MM.1S (cell line): ENCODE data around the gene CHRNA10.

Experiments used
- DNase-seq: peaks from one replicate; pipeline ENCODE4 v3.0.0-alpha.2; 2015
- H2AFZ ChIP-seq: fragments of 300-600 bp; sonication (generic); 2 replicates; pipeline ENCODE4 v1.6.0; 2016; ENCODE audit warnings: antibody characterized with exemption, low read length
- H3F3A ChIP-seq: fragments of 300-600 bp; sonication (generic); 2 replicates; pipeline ENCODE4 v1.6.1; 2016; ENCODE audit warnings: mild to moderate bottlenecking, antibody characterized with exemption, low read length, moderate library complexity, mixed read lengths; ENCODE audit not compliant: insufficient read depth
- H3K27ac ChIP-seq: fragments of 300-600 bp; sonication (generic); 2 replicates; pipeline ENCODE4 v1.5.1; 2016; ENCODE audit warnings: mild to moderate bottlenecking, low read length
- H3K27me3 ChIP-seq: fragments of 300-600 bp; sonication (generic); replicated peaks from 2 replicates; pipeline ENCODE4 v1.6.0; 2016; ENCODE audit warnings: low read length; ENCODE audit not compliant: insufficient read depth
- H3K36me3 ChIP-seq: fragments of 300-600 bp; sonication (generic); replicated peaks from 2 replicates; pipeline ENCODE4 v1.6.1; 2016; ENCODE audit warnings: mild to moderate bottlenecking, low read length, mixed read lengths; ENCODE audit not compliant: insufficient read depth
- H3K4me1 ChIP-seq: fragments of 300-600 bp; sonication (generic); 2 replicates; pipeline ENCODE4 v1.6.1; 2016; ENCODE audit warnings: low read length, mixed read lengths
- H3K4me2 ChIP-seq: fragments of 300-600 bp; sonication (generic); 2 replicates; pipeline ENCODE4 v1.6.0; 2016; ENCODE audit warnings: low read depth, low read length
- H3K4me3 ChIP-seq: fragments of 300-600 bp; sonication (generic); 2 replicates; pipeline ENCODE4 v1.5.1; 2016; ENCODE audit warnings: low read length, mixed read lengths
- H3K79me2 ChIP-seq: fragments of 300-600 bp; sonication (generic); 2 replicates; pipeline ENCODE4 v1.6.1; 2016; ENCODE audit warnings: mixed run types, low read length, mixed read lengths
- H3K9ac ChIP-seq: fragments of 300-600 bp; sonication (generic); 2 replicates; pipeline ENCODE4 v1.6.1; 2016; ENCODE audit warnings: low read length, mixed read lengths
- H3K9me2 ChIP-seq: fragments of 300-600 bp; sonication (generic); replicated peaks from 2 replicates; pipeline ENCODE4 v1.6.1; 2016; ENCODE audit warnings: mild to moderate bottlenecking, low read length, mixed read lengths; ENCODE audit not compliant: insufficient read depth
- H3K9me3 ChIP-seq: fragments of 300-600 bp; sonication (generic); replicated peaks from 2 replicates; pipeline ENCODE4 v1.6.1; 2016; ENCODE audit warnings: mild to moderate bottlenecking, low read length, mixed read lengths; ENCODE audit not compliant: insufficient read depth
- H4K20me1 ChIP-seq: fragments of 300-600 bp; sonication (generic); 2 replicates; pipeline ENCODE4 v1.6.1; 2016; ENCODE audit warnings: mild to moderate bottlenecking, low read length, moderate library complexity, mixed read lengths; ENCODE audit not compliant: insufficient read depth
- EZH2 ChIP-seq: fragments of 300-600 bp; sonication (generic); optimal IDR thresholded peaks from 2 replicates; pipeline ENCODE3; 2017; ENCODE audit warnings: low read depth, mild to moderate bottlenecking, antibody characterized with exemption, low read length, mixed read lengths
- EZH2phosphoT487 ChIP-seq: fragments of 300-600 bp; sonication (generic); IDR thresholded peaks from 2 replicates; pipeline ENCODE4 v1.6.1; 2018; ENCODE audit warnings: antibody characterized with exemption, low read length
- TF ChIP-seq, protein P1 (sequence below): fragments of 300-600 bp; sonication (generic); IDR thresholded peaks from 2 replicates; pipeline ENCODE4 v1.5.1; 2016; ENCODE audit warnings: antibody characterized with exemption, low read length, mixed read lengths

CHRNA10 gene

DNA sequence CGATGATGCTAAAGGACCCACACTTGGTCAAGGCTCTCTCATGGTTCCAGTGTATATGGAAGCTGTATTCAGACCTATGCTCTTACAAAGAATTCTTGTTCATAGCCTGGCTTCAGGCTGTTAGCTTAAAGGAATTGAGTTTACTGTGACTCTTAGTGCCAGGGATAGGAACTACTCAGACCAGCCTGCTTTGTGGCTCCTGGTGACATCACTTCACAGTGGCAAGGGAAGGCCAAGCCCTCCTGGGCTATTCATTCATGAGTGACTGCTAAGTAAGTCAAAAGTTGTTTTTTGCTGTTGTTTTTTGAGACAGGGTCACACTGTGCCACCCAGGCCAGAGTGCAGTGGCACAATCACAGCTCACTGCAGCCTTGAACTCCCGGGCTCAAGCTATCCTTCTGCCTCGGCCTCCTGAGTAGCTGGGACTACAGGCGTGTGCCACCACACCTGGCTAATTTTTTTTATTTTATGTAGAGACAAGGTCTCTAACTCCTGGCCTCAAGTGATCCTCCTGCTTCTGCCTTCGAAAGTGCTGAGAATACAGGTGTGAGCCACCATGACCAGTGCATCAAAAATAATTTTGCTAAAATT, 39.0 kb downstream of the CHRNA10 start:
- no peak overlapping the region for H3K9ac ChIP-seq
- H3K4me1 ChIP-seq: peaks cover 10% of the 10 kb centered on the region
- no peaks in the 10 kb centered on the region for H3K36me3 ChIP-seq
- no peaks in the 10 kb centered on the region for H4K20me1 ChIP-seq
- no peak for DNase-seq
- H3K27me3 ChIP-seq: no peaks in the 10 kb centered on the region
- no peaks in the 10 kb centered on the region for H3K9me3 ChIP-seq
- H3K27ac ChIP-seq: no peak overlapping the region
- TF ChIP-seq, protein P1, sequence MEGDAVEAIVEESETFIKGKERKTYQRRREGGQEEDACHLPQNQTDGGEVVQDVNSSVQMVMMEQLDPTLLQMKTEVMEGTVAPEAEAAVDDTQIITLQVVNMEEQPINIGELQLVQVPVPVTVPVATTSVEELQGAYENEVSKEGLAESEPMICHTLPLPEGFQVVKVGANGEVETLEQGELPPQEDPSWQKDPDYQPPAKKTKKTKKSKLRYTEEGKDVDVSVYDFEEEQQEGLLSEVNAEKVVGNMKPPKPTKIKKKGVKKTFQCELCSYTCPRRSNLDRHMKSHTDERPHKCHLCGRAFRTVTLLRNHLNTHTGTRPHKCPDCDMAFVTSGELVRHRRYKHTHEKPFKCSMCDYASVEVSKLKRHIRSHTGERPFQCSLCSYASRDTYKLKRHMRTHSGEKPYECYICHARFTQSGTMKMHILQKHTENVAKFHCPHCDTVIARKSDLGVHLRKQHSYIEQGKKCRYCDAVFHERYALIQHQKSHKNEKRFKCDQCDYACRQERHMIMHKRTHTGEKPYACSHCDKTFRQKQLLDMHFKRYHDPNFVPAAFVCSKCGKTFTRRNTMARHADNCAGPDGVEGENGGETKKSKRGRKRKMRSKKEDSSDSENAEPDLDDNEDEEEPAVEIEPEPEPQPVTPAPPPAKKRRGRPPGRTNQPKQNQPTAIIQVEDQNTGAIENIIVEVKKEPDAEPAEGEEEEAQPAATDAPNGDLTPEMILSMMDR: no peak
- no peak for TF ChIP-seq EZH2phosphoT487
- no peak for TF ChIP-seq EZH2
- no peak overlapping the region for H3K4me3 ChIP-seq
- H3K79me2 ChIP-seq: no peaks in the 10 kb centered on the region
- H3K4me2 ChIP-seq: no peak overlapping the region
- no peaks in the 10 kb centered on the region for H3K9me2 ChIP-seq
- no peaks in the 10 kb centered on the region for H3F3A ChIP-seq
- H2AFZ ChIP-seq: no peak overlapping the region

DNA sequence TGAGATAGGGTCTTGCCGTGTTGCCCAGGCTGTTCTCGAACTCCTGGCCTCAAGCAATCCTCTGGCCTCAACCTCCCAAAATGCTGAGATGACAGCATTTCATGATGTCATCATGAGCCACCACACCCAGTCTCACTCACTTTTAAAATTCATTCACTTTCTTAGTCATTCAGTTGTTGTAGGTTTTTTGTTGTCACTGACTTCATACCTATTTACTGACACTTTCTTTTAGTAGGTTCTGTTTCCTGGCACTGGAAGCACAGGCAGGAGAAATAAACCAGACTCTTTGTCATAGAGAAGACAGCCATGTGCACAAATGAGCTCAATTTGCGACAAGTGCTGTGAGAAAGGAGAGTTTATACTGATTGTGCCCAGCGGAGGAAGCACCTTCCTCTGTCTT, 39.9 kb downstream of the CHRNA10 start:
- Histone ChIP-seq H3F3A (no peaks in the 10 kb centered on the region), H3K36me3 (no peaks in the 10 kb centered on the region), H3K79me2 (no peaks in the 10 kb centered on the region), H3K4me2 (no peak overlapping the region), H2AFZ (no peak overlapping the region), H4K20me1 (no peaks in the 10 kb centered on the region), H3K4me3 (no peak overlapping the region), H3K9me3 (no peaks in the 10 kb centered on the region), H3K27ac (no peak overlapping the region), H3K9me2 (no peaks in the 10 kb centered on the region), H3K9ac (no peak overlapping the region), H3K27me3 (no peaks in the 10 kb centered on the region), H3K4me1 (peaks cover 10% of the 10 kb centered on the region)
- DNase-seq: no peak
- TF ChIP-seq EZH2phosphoT487: no peak
- TF ChIP-seq, protein P1: no peak
- no peak for TF ChIP-seq EZH2

DNA sequence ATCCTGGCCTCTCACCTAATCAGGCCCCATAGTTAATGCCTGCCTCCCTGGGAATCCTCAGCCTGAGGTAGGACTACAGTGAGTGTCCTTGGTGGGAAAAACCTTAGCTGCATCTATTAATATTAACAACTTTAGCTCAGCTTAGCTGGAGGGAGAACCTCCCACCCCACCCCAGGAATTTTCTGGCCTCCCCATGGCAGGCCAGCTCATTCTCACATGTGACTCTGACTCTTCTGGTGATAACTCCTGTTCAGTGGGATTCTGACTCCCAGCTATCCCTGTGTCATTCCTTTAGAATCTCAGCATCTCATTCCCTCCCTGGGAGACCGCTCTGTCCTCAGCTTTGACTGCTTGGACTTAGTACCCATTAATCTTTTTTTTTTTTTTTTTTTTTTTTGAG, 43.9 kb downstream of the CHRNA10 start:
- H3K4me1 ChIP-seq: no peaks in the 10 kb centered on the region
- TF ChIP-seq EZH2 (no peak), EZH2phosphoT487 (no peak)
- TF ChIP-seq, protein P1: no peak
- H2AFZ ChIP-seq: no peak overlapping the region
- H3F3A ChIP-seq: no peaks in the 10 kb centered on the region
- no peaks in the 10 kb centered on the region for H3K9me3 ChIP-seq
- H3K27me3 ChIP-seq: no peaks in the 10 kb centered on the region
- no peak overlapping the region for H3K9ac ChIP-seq
- no peaks in the 10 kb centered on the region for H3K79me2 ChIP-seq
- no peaks in the 10 kb centered on the region for H3K36me3 ChIP-seq
- no peak for DNase-seq
- H3K9me2 ChIP-seq: no peaks in the 10 kb centered on the region
- H3K4me3 ChIP-seq: no peak overlapping the region
- no peak overlapping the region for H3K4me2 ChIP-seq
- H4K20me1 ChIP-seq: no peaks in the 10 kb centered on the region
- no peak overlapping the region for H3K27ac ChIP-seq
